Measurements from ENCODE around the gene C9orf50.
A peak's percentile ranks its signal among the peaks of the same experiment; 100 is the strongest.
"Not testable (repeated sequence)": the region's sequence is repeated elsewhere in the genome, so short reads cannot be mapped to it uniquely, and the experiment has no call there.

C9orf50 gene

GRCh38 chr9:129596541-129597331 lies 24.2 kb downstream of the C9orf50 start:
- H3K4me3 ChIP-seq (ENCODE audit: low read depth, low read length): peak overlapping the region; percentile 54
- peak; percentile 92 for DNase-seq (ENCODE audit: low read depth)
- no peak for TF ChIP-seq CTCF (conservative IDR thresholded peaks at IDR 0.05; ENCODE audit: low read depth, low read length)

GRCh38 chr9:129595903-129596540 lies 24.9 kb downstream of the C9orf50 start:
- no peak for TF ChIP-seq CTCF (conservative IDR thresholded peaks at IDR 0.05; ENCODE audit: low read depth, low read length)
- DNase-seq (ENCODE audit: low read depth): no peak
- no peak overlapping the region for H3K4me3 ChIP-seq (ENCODE audit: low read depth, low read length)

DNA sequence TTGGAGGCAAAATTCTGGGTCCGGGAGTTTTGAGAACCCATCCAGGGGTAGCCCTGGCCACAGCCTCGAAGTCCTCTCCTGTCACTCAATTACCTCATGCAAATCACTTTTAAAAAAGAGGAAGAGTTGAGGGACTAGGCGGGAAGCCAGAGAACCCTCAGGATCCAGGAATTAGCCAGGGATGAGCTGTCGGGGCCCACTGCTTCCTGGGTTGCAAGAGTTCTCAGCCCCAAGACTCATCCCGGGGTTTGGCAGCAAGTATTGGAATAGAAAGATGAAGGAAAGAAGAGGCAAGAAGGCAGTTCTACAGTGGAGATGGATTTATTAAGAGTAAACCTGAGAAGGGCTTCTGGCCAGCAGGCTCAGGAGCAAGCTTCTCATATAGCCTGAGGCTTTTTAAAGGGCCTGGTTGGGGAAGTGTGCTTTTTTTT lies 25.6 kb downstream of the C9orf50 start:
- no peak overlapping the region for H3K4me3 ChIP-seq (ENCODE audit: low read depth, low read length)
- peak; percentile 44 for DNase-seq (ENCODE audit: low read depth)
- TF ChIP-seq CTCF (conservative IDR thresholded peaks at IDR 0.05; ENCODE audit: low read depth, low read length): no peak

GRCh38 chr9:129594632-129595031 lies 26.3 kb downstream of the C9orf50 start:
- no peak for TF ChIP-seq CTCF (conservative IDR thresholded peaks at IDR 0.05; ENCODE audit: low read depth, low read length)
- H3K4me3 ChIP-seq (ENCODE audit: low read depth, low read length): no peak overlapping the region
- no peak for DNase-seq (ENCODE audit: low read depth)

- not testable (repeated sequence) for H3K4me3 ChIP-seq (ENCODE audit: low read depth, low read length); DNase-seq (ENCODE audit: low read depth)
These were observed 28.1 kb downstream of the C9orf50 start for GRCh38 chr9:129592790-129593189.

DNA sequence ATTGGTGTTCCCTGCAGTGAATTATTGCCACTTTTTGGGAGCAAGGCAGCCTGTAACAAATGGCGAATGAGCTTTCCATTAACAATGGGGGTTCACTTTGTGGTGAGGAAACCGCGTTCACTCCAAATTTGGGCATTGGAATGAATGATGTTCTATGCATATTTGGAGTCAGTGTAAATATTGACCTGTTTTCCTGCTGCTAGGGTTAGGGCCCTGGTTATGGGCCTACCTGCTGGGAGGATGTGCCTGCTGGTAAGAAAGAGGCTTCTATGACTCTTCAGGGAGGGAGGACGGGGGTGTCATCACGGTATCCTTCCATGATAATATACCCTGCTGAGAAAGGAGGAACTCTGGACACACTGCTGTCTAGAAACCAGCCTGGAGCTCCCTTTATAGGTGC lies 29.0 kb downstream of the C9orf50 start:
- TF ChIP-seq CTCF (conservative IDR thresholded peaks at IDR 0.05; ENCODE audit: low read depth, low read length): no peak
- peak; percentile 56 for DNase-seq (ENCODE audit: low read depth)
- no peak overlapping the region for H3K4me3 ChIP-seq (ENCODE audit: low read depth, low read length)

DNA sequence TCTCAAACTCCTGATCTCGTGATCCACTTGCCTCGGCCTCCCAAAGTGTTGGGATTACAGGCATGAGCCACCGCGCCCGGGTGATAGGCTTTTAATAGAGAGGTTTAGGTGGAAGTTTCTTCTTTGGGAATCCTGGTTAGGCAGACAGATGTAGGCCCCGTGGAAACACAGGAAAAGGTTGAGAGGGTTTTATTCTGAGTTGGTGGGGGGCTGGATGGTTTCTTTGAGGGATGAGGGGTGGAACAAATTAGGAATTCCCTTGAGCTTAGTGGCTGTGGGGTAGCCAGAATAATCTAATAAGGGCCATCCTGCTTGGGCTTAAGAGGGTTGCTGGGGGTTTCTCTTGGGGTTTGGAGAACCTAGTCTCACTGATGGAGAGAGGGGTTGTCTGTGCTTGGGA lies 30.4 kb downstream of the C9orf50 start:
- no peak for DNase-seq (ENCODE audit: low read depth)
- no peak for TF ChIP-seq CTCF (conservative IDR thresholded peaks at IDR 0.05; ENCODE audit: low read depth, low read length)
- no peak overlapping the region for H3K4me3 ChIP-seq (ENCODE audit: low read depth, low read length)
